HEK293 (cell line): ENCODE data around the gene UTP11.

ENCODE experiments used
- CTCF ChIA-PET: fragments of 350-600 bp; formaldehyde crosslinking; extraction: SDS; loops from one replicate; lab custom pipeline; 2021; ENCODE audit warnings: antibody characterized with exemption; lab: Yijun Ruan, JAX
- POLR2A ChIA-PET: fragments of 300-600 bp; formaldehyde crosslinking; extraction: SDS; loops from one replicate; lab custom pipeline; 2020; ENCODE audit warnings: antibody characterized with exemption, inconsistent platforms; lab: Yijun Ruan, JAX
- H3K27ac ChIP-seq: fragments of 200-500 bp; sonication (Bioruptor generic); 2 replicates; pipeline ENCODE4 v1.5.1; 2014; ENCODE audit warnings: low read depth, low read length, control low read depth, inconsistent platforms; ENCODE audit errors: extremely low read depth
- H3K36me3 ChIP-seq, 2 experiments: fragments of 200-500 bp in 1 of 2; sonication (Bioruptor generic) in 1 of 2; 1 replicate in 1 of 2; 2 replicates in 1 of 2; pipeline ENCODE4 v1.5.1; 2014 to 2017; ENCODE audit warnings: inconsistent platforms in 2 of 2, low read length in 2 of 2; ENCODE audit not compliant: control insufficient read depth in 2 of 2, insufficient read depth in 1 of 2
- H3K4me1 ChIP-seq: fragments of 200-500 bp; sonication (Bioruptor generic); 2 replicates; pipeline ENCODE4 v1.5.1; 2014; ENCODE audit warnings: mild to moderate bottlenecking, low read length, inconsistent platforms; ENCODE audit not compliant: control insufficient read depth, insufficient read depth
- H3K4me3 ChIP-seq: 2 replicates; pipeline ENCODE4 v1.5.1; 2011; ENCODE audit warnings: low read depth, mild to moderate bottlenecking, control low read depth, low read length, moderate library complexity
- H3K9me3 ChIP-seq: fragments of 200-500 bp; sonication (Bioruptor generic); 2 replicates; pipeline ENCODE4 v1.5.1; 2014; ENCODE audit warnings: low read depth, low read length, inconsistent platforms; ENCODE audit not compliant: control insufficient read depth, insufficient read depth
- HOXD13 ChIP-seq: sonication (generic); formaldehyde crosslinking; IDR thresholded peaks from 2 replicates; pipeline ENCODE4 v1.8.0; 2022; ENCODE audit warnings: missing genetic modification reagents, borderline replicate concordance
- MYNN ChIP-seq: fragments of 450-650 bp; formaldehyde crosslinking; IDR thresholded peaks from 2 replicates; pipeline ENCODE4 v1.5.1; 2016; ENCODE audit warnings: missing biosample characterization, missing genetic modification characterization, borderline replicate concordance
- OVOL3 ChIP-seq: fragments of 450-650 bp; formaldehyde crosslinking; IDR thresholded peaks from 2 replicates; pipeline ENCODE4 v1.5.1; 2016; ENCODE audit warnings: missing biosample characterization, missing genetic modification characterization
- PRDM1 ChIP-seq: fragments of 450-650 bp; formaldehyde crosslinking; IDR thresholded peaks from 2 replicates; pipeline ENCODE4; 2016; ENCODE audit warnings: missing biosample characterization, missing genetic modification characterization
- TRIM28 ChIP-seq: IDR thresholded peaks from 2 replicates; pipeline ENCODE4 v1.6.1; 2011; ENCODE audit warnings: low read length, control low read depth, borderline replicate concordance
- YY1 ChIP-seq: fragments of 450-650 bp; formaldehyde crosslinking; IDR thresholded peaks from 2 replicates; pipeline ENCODE4 v1.5.1; 2018; ENCODE audit warnings: missing biosample characterization, missing genetic modification characterization
- ZBTB17 ChIP-seq: fragments of 450-650 bp; formaldehyde crosslinking; IDR thresholded peaks from 2 replicates; pipeline ENCODE4 v1.5.1; 2016; ENCODE audit warnings: missing biosample characterization, missing genetic modification characterization
- ZBTB48 ChIP-seq: fragments of 450-650 bp; formaldehyde crosslinking; IDR thresholded peaks from 2 replicates; pipeline ENCODE4 v1.5.1; 2016; ENCODE audit warnings: missing biosample characterization, missing genetic modification characterization
- ZBTB6 ChIP-seq: fragments of 450-650 bp; formaldehyde crosslinking; IDR thresholded peaks from 2 replicates; pipeline ENCODE4 v1.5.1; 2017; ENCODE audit warnings: missing biosample characterization, missing genetic modification characterization
- ZBTB7A ChIP-seq: fragments of 450-650 bp; formaldehyde crosslinking; IDR thresholded peaks from 2 replicates; pipeline ENCODE4 v1.5.1; 2016; ENCODE audit warnings: low read depth, missing biosample characterization, missing genetic modification characterization
- ZFP69B ChIP-seq: fragments of 450-650 bp; formaldehyde crosslinking; IDR thresholded peaks from 2 replicates; pipeline ENCODE4 v1.5.1; 2016; ENCODE audit warnings: missing biosample characterization, missing genetic modification characterization
- ZIC2 ChIP-seq: fragments of 450-650 bp; formaldehyde crosslinking; IDR thresholded peaks from 2 replicates; pipeline ENCODE4 v1.5.1; 2016; ENCODE audit warnings: missing biosample characterization, missing genetic modification characterization
- ZNF121 ChIP-seq: fragments of 450-650 bp; formaldehyde crosslinking; IDR thresholded peaks from 2 replicates; pipeline ENCODE4 v1.5.1; 2016; ENCODE audit warnings: missing biosample characterization, missing genetic modification characterization
- ZNF175 ChIP-seq: fragments of 450-650 bp; formaldehyde crosslinking; IDR thresholded peaks from 2 replicates; pipeline ENCODE4 v1.5.1; 2016; ENCODE audit warnings: missing biosample characterization, missing genetic modification characterization
- ZNF19 ChIP-seq: fragments of 450-650 bp; formaldehyde crosslinking; IDR thresholded peaks from 2 replicates; pipeline ENCODE4; 2016; ENCODE audit warnings: missing biosample characterization, missing genetic modification characterization, low read depth
- ZNF23 ChIP-seq: fragments of 450-650 bp; formaldehyde crosslinking; IDR thresholded peaks from 2 replicates; pipeline ENCODE4 v1.5.1; 2016; ENCODE audit warnings: missing biosample characterization, missing genetic modification characterization, borderline replicate concordance
- ZNF24 ChIP-seq: fragments of 450-650 bp; formaldehyde crosslinking; IDR thresholded peaks from 2 replicates; pipeline ENCODE4 v1.5.1; 2016; ENCODE audit warnings: missing biosample characterization, missing genetic modification characterization
- ZNF266 ChIP-seq: fragments of 450-650 bp; formaldehyde crosslinking; IDR thresholded peaks from 2 replicates; pipeline ENCODE4 v1.5.1; 2016; ENCODE audit warnings: missing biosample characterization, missing genetic modification characterization, low read depth
- ZNF366 ChIP-seq: fragments of 450-650 bp; formaldehyde crosslinking; conservative IDR thresholded peaks from 2 replicates; pipeline ENCODE4 v1.5.1; 2016; ENCODE audit warnings: missing biosample characterization, missing genetic modification characterization
- ZNF394 ChIP-seq: fragments of 450-650 bp; formaldehyde crosslinking; IDR thresholded peaks from 2 replicates; pipeline ENCODE4 v1.5.1; 2016; ENCODE audit warnings: missing biosample characterization, missing genetic modification characterization, mild to moderate bottlenecking, moderate library complexity, borderline replicate concordance
- ZNF404 ChIP-seq: fragments of 450-650 bp; formaldehyde crosslinking; IDR thresholded peaks from 2 replicates; pipeline ENCODE4 v1.5.1; 2017; ENCODE audit warnings: missing biosample characterization, missing genetic modification characterization
- ZNF510 ChIP-seq: fragments of 450-650 bp; formaldehyde crosslinking; IDR thresholded peaks from 2 replicates; pipeline ENCODE4 v1.5.1; 2018; ENCODE audit warnings: mild to moderate bottlenecking, missing genetic modification characterization, missing biosample characterization; ENCODE audit not compliant: insufficient replicate concordance
- ZNF530 ChIP-seq: fragments of 450-650 bp; formaldehyde crosslinking; IDR thresholded peaks from 2 replicates; pipeline ENCODE4 v1.5.1; 2016; ENCODE audit warnings: low read depth, missing biosample characterization, missing genetic modification characterization
- ZNF561 ChIP-seq: fragments of 450-650 bp; IDR thresholded peaks from 2 replicates; pipeline ENCODE4 v1.5.1; 2018; ENCODE audit warnings: missing biosample characterization, missing genetic modification characterization, borderline replicate concordance
- ZNF658 ChIP-seq: fragments of 450-650 bp; formaldehyde crosslinking; IDR thresholded peaks from 2 replicates; pipeline ENCODE4; 2016; ENCODE audit warnings: missing biosample characterization, missing genetic modification characterization
- ZNF76 ChIP-seq: fragments of 450-650 bp; formaldehyde crosslinking; IDR thresholded peaks from 2 replicates; pipeline ENCODE4; 2016; ENCODE audit warnings: low read depth, missing biosample characterization, missing genetic modification characterization, borderline replicate concordance
- ZNF777 ChIP-seq: fragments of 450-650 bp; formaldehyde crosslinking; IDR thresholded peaks from 2 replicates; pipeline ENCODE4 v1.5.1; 2017; ENCODE audit warnings: missing biosample characterization, missing genetic modification characterization, borderline replicate concordance
- ZXDB ChIP-seq: fragments of 450-650 bp; formaldehyde crosslinking; IDR thresholded peaks from 2 replicates; pipeline ENCODE4 v1.5.1; 2016; ENCODE audit warnings: missing biosample characterization, missing genetic modification characterization
- TF ChIP-seq, protein P1 (sequence below): fragments of 450-650 bp; formaldehyde crosslinking; IDR thresholded peaks from 2 replicates; pipeline ENCODE4 v1.5.1; 2016; ENCODE audit warnings: missing biosample characterization, missing genetic modification characterization
- TF ChIP-seq, protein P2 (sequence below): fragments of 450-650 bp; formaldehyde crosslinking; IDR thresholded peaks from 2 replicates; pipeline ENCODE4 v1.5.1; 2016; ENCODE audit warnings: missing biosample characterization, missing genetic modification characterization
- TF ChIP-seq, protein P3 (sequence below): fragments of 450-650 bp; formaldehyde crosslinking; IDR thresholded peaks from 2 replicates; pipeline ENCODE4 v1.5.1; 2017; ENCODE audit warnings: missing biosample characterization, missing genetic modification characterization

Gene UTP11

GRCh38 chr1:38029081-38029681 is 16.6 kb downstream of the UTP11 start:
- Histone ChIP-seq H3K9me3 (no peaks in the 10 kb centered on the region), H3K4me1 (peaks cover 19% of the 10 kb centered on the region), H3K4me3 (no peak overlapping the region), H3K27ac (peak overlapping the region; percentile 48; the same call in 1 of the 2 replicates), H3K36me3 (peaks cover 4 to 35% of the 10 kb centered on the region in 2 experiments; a peak in 2 of 3 replicates)
- POLR2A ChIA-PET = interaction anchor here (1.7 to 1.8 kb wide), 2 partner anchors 15 to 18 kb away, joined by 4 to 6 read pairs; partner anchors contain the start of gene POU3F1
- CTCF ChIA-PET = interaction anchor here (0.6 to 5.6 kb wide), 10 partner anchors 9 to 806 kb away, joined by 3 to 27 read pairs (median 4); no protein-coding TSS in a partner anchor
- no peak for TF ChIP-seq ZNF175 (tag by site-specific recombination)
- 0 out of 2 replicates have a peak, but pooled peaks have one; percentile 16 for TF ChIP-seq ZBTB6
- no peak for TF ChIP-seq MYNN (tag by site-specific recombination)
- TF ChIP-seq ZNF121 (tag by site-specific recombination) = no peak
- 0 out of 2 replicates have a peak, but pooled peaks have one; percentile 12 for TF ChIP-seq ZFP69B
- no peak for TF ChIP-seq ZNF404
- no peak for TF ChIP-seq OVOL3
- TF ChIP-seq ZIC2 (tag by site-specific recombination) = peak; percentile 52
- no peak for TF ChIP-seq ZNF510 (tag by site-specific recombination)
- 0 out of 2 replicates have a peak, but pooled peaks have one; percentile 33 for TF ChIP-seq ZNF24 (tag by site-specific recombination)
- peak; percentile 83 for TF ChIP-seq ZBTB48 (tag by site-specific recombination)
- TF ChIP-seq, protein P1, sequence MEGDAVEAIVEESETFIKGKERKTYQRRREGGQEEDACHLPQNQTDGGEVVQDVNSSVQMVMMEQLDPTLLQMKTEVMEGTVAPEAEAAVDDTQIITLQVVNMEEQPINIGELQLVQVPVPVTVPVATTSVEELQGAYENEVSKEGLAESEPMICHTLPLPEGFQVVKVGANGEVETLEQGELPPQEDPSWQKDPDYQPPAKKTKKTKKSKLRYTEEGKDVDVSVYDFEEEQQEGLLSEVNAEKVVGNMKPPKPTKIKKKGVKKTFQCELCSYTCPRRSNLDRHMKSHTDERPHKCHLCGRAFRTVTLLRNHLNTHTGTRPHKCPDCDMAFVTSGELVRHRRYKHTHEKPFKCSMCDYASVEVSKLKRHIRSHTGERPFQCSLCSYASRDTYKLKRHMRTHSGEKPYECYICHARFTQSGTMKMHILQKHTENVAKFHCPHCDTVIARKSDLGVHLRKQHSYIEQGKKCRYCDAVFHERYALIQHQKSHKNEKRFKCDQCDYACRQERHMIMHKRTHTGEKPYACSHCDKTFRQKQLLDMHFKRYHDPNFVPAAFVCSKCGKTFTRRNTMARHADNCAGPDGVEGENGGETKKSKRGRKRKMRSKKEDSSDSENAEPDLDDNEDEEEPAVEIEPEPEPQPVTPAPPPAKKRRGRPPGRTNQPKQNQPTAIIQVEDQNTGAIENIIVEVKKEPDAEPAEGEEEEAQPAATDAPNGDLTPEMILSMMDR = no peak; the same call in 1 of the 2 replicates
- TF ChIP-seq ZNF777 (tag by site-specific recombination) = no peak
- no peak for TF ChIP-seq ZBTB7A (tag by site-specific recombination)
- no peak for TF ChIP-seq ZNF23 (tag by site-specific recombination)
- TF ChIP-seq ZNF266 (tag by site-specific recombination) = no peak
- peak; percentile 47; the same call in 1 of the 2 replicates for TF ChIP-seq ZNF394
- 0 out of 2 replicates have a peak, but pooled peaks have one; percentile 63 for TF ChIP-seq ZNF561 (tag by site-specific recombination)
- peak; percentile 79 for TF ChIP-seq ZBTB17 (tag by site-specific recombination)
- TF ChIP-seq YY1 (tag by site-specific recombination) = no peak
- TF ChIP-seq, protein P2, sequence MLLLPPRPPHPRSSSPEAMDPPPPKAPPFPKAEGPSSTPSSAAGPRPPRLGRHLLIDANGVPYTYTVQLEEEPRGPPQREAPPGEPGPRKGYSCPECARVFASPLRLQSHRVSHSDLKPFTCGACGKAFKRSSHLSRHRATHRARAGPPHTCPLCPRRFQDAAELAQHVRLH = no peak
- TF ChIP-seq, protein P3, sequence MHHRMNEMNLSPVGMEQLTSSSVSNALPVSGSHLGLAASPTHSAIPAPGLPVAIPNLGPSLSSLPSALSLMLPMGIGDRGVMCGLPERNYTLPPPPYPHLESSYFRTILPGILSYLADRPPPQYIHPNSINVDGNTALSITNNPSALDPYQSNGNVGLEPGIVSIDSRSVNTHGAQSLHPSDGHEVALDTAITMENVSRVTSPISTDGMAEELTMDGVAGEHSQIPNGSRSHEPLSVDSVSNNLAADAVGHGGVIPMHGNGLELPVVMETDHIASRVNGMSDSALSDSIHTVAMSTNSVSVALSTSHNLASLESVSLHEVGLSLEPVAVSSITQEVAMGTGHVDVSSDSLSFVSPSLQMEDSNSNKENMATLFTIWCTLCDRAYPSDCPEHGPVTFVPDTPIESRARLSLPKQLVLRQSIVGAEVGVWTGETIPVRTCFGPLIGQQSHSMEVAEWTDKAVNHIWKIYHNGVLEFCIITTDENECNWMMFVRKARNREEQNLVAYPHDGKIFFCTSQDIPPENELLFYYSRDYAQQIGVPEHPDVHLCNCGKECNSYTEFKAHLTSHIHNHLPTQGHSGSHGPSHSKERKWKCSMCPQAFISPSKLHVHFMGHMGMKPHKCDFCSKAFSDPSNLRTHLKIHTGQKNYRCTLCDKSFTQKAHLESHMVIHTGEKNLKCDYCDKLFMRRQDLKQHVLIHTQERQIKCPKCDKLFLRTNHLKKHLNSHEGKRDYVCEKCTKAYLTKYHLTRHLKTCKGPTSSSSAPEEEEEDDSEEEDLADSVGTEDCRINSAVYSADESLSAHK (tag by site-specific recombination) = no peak
- no peak for TF ChIP-seq ZNF530 (tag by site-specific recombination)
- TF ChIP-seq ZNF76 (tag by site-specific recombination) = no peak
- no peak for TF ChIP-seq TRIM28
- no peak for TF ChIP-seq ZNF658
- no peak for TF ChIP-seq ZNF19 (tag by site-specific recombination)
- TF ChIP-seq ZXDB (tag by site-specific recombination) = no peak
- TF ChIP-seq PRDM1 (tag by site-specific recombination) = no peak
- no peak for TF ChIP-seq ZNF366 (tag by site-specific recombination)
- TF ChIP-seq HOXD13 (CRISPR knock-in tag) = no peak
